Skeletal muscle tissue (tissue), 4 donors: ENCODE measurements around the gene NKX6-2. TPM values are rescaled to one million over a fixed set of nuclear protein-coding genes. Genes with fewer than 3 reads are reported as not detected.

ENCODE experiments used
- H3K27ac ChIP-seq: one replicate; pipeline ENCODE4 v1.7.0; 2013; ENCODE audit warnings: mild to moderate bottlenecking, low read depth, low read length, inconsistent platforms
- H3K27me3 ChIP-seq, 3 donors: one replicate each; pipeline ENCODE4 v1.7.0; 2013; ENCODE audit warnings: low read length in 3 of 3; ENCODE audit not compliant: control insufficient read depth in 3 of 3, insufficient read depth in 3 of 3
- H3K36me3 ChIP-seq, 3 donors: one replicate each; pipeline ENCODE4 v1.7.0; 2013; ENCODE audit warnings: low read length in 3 of 3; ENCODE audit not compliant: control insufficient read depth in 3 of 3, insufficient read depth in 3 of 3
- H3K4me1 ChIP-seq, 3 donors: one replicate each; pipeline ENCODE4 v1.7.0; 2013; ENCODE audit warnings: low read length in 3 of 3, mild to moderate bottlenecking in 3 of 3; ENCODE audit not compliant: control insufficient read depth in 3 of 3, insufficient read depth in 3 of 3
- H3K4me3 ChIP-seq, 3 donors: one replicate each; pipeline ENCODE4 v1.7.0; 2013; ENCODE audit warnings: low read length in 3 of 3
- H3K9ac ChIP-seq, 3 donors: one replicate each; pipeline ENCODE4 v1.7.0; 2013; ENCODE audit warnings: low read length in 3 of 3, mild to moderate bottlenecking in 3 of 3, moderate library complexity in 2 of 3, low read depth in 1 of 3
- H3K9me3 ChIP-seq, 3 donors: one replicate each; pipeline ENCODE4 v1.7.0; 2013; ENCODE audit warnings: low read length in 3 of 3; ENCODE audit not compliant: control insufficient read depth in 3 of 3
- total RNA-seq: library from RNA; depleted of rRNA; stranded (reverse); fragments of >200 nt; gene quantifications from one replicate; pipeline ENCODE4 v1.2.3, GENCODE V29; 2014
- donor health status: Osteomylitis.

NKX6-2 gene
- total RNA-seq, 1 donor from 2014 or later: not detected

DNA sequence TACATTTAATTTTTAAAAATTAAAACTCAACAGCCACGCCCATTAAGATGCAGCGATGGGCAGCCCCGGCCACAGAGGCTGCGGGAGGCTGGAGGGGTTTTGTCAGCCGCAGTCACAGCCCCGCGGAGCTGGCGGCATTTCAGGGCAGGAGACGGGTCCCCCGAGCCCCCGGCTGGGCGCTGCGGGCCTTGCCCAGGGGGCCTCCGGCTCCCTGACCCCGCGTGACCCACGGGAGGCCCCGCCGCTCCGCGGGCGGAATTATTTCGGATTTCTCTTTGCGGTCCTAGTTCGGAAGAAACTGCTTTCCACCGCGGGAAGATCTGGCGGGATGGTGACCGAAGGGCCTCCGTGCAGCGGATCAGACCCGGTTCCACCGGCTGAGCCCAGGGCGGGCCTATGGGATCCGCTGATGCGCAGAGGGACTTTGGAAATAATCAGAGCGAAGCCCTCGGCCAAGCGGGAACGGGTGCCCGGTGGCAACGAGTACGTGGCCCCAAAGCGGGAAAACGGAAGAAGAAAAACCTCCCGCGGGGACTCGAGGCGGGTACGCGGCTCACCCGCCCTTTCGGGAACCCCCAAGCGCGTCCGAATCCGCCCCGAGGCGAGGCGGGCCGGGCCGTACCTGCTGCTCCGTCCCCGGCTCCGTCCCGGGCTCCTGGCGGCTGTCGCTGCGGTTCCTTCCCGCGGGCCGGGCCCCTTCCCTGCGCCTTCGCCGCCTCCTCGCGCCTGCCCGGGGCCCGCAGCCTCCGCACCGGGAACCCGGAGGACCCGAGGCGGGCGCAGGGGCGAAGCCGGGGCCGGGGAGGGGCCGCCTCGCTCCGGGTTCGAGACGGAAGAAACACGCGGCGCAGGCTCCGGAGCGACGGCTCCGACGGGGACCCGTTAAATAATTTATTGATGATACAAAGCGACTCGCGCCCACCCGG lies 1.7 kb downstream of the NKX6-2 start:
- H3K9ac ChIP-seq: no peak overlapping the region
- no peak overlapping the region for H3K27ac ChIP-seq
- H3K9me3 ChIP-seq: no peaks in the 10 kb centered on the region
- H3K27me3 ChIP-seq: peaks cover 34 to 43% (median 41%) of the 10 kb centered on the region in 3 donors
- peaks cover 0 to 5% (median 4%) of the 10 kb centered on the region in 3 donors for H3K4me1 ChIP-seq
- H3K4me3 ChIP-seq: no peak overlapping the region
- peaks cover 13 to 24% (median 18%) of the 10 kb centered on the region in 3 donors for H3K36me3 ChIP-seq

DNA sequence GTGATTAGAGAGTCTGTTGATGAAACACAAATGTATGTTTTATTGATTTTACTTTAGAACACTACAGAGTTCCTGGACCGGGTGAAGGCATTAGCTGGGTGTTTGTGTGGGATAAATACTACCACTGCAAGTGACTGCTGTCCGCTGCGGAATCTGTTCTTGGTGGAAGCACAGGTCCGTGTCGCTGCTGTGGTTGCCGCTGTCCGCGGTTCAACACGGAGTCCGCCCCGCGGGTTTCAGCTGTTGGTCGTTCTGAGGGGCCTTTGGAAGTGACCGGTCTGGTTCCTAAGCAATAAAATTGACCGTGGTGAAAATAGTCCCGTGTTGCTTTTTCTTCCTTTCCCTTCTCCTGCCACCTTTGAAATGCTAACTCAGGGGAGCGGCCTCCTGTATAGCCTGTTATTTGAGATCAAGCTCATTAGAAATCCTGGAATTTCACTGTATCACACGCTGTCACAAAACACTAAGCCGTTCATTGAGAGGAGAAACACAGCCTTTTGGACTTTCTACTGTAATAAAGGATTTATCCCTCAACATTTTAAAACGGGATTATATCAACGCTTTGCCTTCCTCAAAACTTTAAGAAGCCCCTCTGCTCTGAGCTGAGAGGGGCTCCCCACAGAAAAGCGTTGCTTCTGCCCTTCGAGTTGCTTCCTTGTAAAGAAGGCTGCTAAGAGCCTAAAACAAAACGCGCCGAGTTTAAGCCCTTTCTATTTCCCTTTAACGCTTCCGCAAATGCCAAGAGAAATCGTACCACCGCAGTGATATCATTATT lies 2.6 kb downstream of the NKX6-2 start:
- peaks cover 15 to 32% (median 22%) of the 10 kb centered on the region in 3 donors for H3K36me3 ChIP-seq
- H3K27me3 ChIP-seq: peaks cover 29 to 38% (median 34%) of the 10 kb centered on the region in 3 donors
- H3K4me1 ChIP-seq: peaks cover 0 to 5% (median 4%) of the 10 kb centered on the region in 3 donors
- H3K9me3 ChIP-seq: no peaks in the 10 kb centered on the region
- H3K4me3 ChIP-seq: no peak overlapping the region
- no peak overlapping the region for H3K9ac ChIP-seq
- H3K27ac ChIP-seq: no peak overlapping the region

DNA sequence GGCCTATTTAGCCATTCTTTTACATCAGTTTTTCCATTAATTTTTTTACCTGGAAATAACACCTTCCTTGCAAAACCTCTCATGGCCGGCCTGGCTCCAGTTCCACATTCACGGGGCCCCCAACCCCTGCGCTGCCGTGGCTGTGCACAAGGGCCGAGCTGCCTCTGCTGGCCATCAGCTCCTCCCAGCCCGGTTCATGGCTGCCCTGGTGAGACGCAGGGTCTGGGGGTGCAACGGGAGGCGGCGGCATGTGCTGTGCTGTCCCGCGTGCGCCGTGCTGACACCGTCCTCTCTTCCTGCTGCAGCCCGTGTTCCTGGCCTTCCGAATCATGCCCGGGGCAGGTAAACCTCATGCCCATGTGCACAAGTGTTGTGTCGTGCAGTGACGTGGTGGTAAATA lies 4.4 kb downstream of the NKX6-2 start:
- peaks cover 23 to 39% (median 25%) of the 10 kb centered on the region in 3 donors for H3K36me3 ChIP-seq
- no peak overlapping the region for H3K4me3 ChIP-seq
- peaks cover 24 to 26% (median 26%) of the 10 kb centered on the region in 3 donors for H3K27me3 ChIP-seq
- H3K9ac ChIP-seq: no peak overlapping the region
- H3K4me1 ChIP-seq: peaks cover 0 to 4% (median 4%) of the 10 kb centered on the region in 3 donors
- no peaks in the 10 kb centered on the region for H3K9me3 ChIP-seq
- no peak overlapping the region for H3K27ac ChIP-seq

DNA sequence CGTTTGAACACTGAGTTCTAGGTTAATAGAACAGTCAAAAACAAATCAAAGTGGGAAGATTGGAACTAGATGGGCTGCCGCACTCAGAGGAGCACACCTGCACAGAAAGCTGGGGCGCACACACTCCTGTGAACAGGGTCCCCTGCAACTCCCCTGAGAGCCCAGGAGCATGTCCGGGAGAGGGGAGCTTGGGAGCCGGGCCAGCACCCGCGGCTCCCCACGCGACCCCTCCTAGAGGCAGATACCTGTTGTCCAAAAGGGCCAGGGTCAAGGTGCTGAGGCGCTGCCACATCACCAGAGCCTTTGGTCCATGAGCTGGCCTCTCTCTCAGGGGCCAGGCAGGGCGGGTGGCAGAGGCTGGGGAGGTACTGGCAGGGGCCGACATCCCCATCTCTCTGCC lies 5.6 kb downstream of the NKX6-2 start:
- Histone ChIP-seq H3K4me3 (no peak overlapping the region), H3K4me1 (no peaks in the 10 kb centered on the region), H3K9me3 (no peaks in the 10 kb centered on the region), H3K27ac (no peak overlapping the region), H3K9ac (no peak overlapping the region), H3K36me3 (peaks cover 23 to 39% (median 25%) of the 10 kb centered on the region in 3 donors), H3K27me3 (peaks cover 19 to 22% (median 20%) of the 10 kb centered on the region in 3 donors)

DNA sequence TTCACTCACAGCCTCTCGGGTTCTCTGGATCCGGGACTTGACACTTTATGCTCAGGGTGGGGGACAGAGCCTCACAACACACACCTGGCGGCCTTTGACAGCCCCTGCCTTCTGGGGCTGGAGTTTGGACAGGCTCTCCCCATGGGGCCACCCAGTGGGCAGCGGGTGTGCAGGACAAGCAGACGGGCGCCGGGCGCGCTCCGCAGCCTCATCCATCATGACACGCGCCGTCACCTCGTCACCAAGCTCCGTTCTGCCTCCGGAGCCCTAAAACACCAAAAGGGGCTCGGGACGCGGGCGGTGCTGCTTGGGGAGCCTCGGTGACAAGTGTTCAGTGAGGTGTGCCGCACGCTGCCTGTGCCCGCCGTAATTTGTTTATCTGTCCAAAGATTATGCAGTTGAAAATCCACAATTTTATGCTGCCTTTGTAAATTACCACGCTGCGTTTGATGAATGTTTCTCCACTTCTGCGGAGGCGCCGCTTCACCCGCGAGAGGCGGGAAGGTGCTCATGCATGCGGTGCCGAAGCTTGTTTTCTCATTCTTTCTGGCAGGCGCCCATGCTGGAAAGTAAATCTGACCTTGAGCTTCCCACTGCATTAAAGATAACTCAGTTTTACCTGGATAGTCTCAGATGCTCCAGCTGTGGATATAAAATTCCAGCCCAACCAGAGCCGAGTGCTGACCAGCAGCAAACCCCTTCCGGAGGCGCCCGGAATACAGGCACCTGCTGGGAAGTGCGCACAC lies 6.2 kb downstream of the NKX6-2 start:
- peaks cover 15 to 20% (median 15%) of the 10 kb centered on the region in 3 donors for H3K27me3 ChIP-seq
- no peak overlapping the region for H3K27ac ChIP-seq
- no peak overlapping the region for H3K9ac ChIP-seq
- H3K9me3 ChIP-seq: no peaks in the 10 kb centered on the region
- no peaks in the 10 kb centered on the region for H3K4me1 ChIP-seq
- peaks cover 23 to 39% (median 25%) of the 10 kb centered on the region in 3 donors for H3K36me3 ChIP-seq
- H3K4me3 ChIP-seq: no peak overlapping the region

DNA sequence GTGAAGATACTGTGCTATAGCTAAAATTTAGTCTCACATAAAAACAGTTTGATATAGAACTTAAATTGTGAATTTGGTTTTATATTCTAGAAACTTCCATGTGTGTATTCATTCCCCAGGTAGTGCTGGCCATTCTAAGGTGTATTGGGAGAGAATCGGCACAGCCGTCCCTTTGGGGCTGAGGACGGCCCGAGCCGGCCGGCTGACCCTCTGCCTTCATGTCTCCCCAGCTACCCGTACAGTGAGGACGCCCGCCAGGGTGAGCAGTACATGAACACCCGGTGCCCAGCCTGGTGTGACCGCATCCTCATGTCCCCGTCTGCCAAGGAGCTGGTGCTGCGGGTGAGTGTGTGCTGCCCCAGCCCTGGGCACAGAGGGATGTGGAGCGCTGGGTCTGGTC lies 8.5 kb downstream of the NKX6-2 start:
- no peaks in the 10 kb centered on the region for H3K9me3 ChIP-seq
- H3K4me3 ChIP-seq: no peak overlapping the region
- H3K27me3 ChIP-seq: peaks cover 0 to 8% (median 3%) of the 10 kb centered on the region in 3 donors
- H3K36me3 ChIP-seq: peaks cover 18 to 32% (median 21%) of the 10 kb centered on the region in 3 donors
- no peak overlapping the region for H3K9ac ChIP-seq
- H3K27ac ChIP-seq: no peak overlapping the region
- no peaks in the 10 kb centered on the region for H3K4me1 ChIP-seq

DNA sequence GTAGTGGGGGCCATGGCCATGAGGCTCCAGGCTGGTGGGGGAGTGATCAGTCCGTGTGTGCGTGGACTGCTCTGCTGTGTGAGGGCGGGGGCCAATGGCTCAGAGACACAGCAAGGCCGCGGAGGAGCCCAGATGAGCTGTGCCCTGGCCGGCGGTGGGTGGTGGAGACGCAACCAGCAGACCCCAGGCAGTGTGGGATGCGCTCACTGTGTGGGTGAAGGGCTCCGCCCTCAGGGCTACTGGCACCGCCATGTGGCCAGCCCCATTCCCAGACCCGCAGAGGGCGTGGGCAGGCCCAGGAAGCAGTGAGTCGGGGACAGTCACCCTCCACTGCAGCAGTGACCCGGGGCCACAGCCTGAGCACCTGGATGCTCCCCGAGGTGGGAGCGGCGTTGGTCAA lies 9.1 kb downstream of the NKX6-2 start:
- peaks cover 15 to 26% (median 20%) of the 10 kb centered on the region in 3 donors for H3K36me3 ChIP-seq
- no peak overlapping the region for H3K9ac ChIP-seq
- no peak overlapping the region for H3K27ac ChIP-seq
- peaks cover 0 to 3% (median 1%) of the 10 kb centered on the region in 3 donors for H3K27me3 ChIP-seq
- no peaks in the 10 kb centered on the region for H3K9me3 ChIP-seq
- no peak overlapping the region for H3K4me3 ChIP-seq
- no peaks in the 10 kb centered on the region for H3K4me1 ChIP-seq

DNA sequence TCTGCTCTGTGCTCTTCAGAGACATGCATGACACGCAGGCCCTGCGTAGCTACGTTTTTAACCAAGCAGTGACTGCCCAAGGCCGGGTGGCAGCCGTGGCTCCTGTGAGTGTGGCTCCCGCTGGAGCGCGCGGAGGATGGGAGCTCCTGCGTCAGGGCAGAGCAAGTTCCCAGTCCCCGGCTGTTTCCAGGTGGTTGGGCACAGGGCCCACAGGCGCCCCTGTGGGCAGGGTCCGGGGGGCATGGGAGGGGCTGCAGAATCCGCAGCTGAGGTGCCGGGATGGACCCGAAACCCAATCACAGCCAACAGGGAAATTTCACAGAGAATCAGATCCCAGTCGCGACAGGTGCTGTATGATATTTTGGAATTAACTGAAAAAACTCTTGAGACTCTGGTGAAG lies 9.8 kb downstream of the NKX6-2 start:
- Histone ChIP-seq H3K9me3 (no peaks in the 10 kb centered on the region), H3K36me3 (peaks cover 12 to 22% (median 13%) of the 10 kb centered on the region in 3 donors), H3K27me3 (no peaks in the 10 kb centered on the region), H3K27ac (no peak overlapping the region), H3K9ac (no peak overlapping the region), H3K4me1 (no peaks in the 10 kb centered on the region), H3K4me3 (no peak overlapping the region)

DNA sequence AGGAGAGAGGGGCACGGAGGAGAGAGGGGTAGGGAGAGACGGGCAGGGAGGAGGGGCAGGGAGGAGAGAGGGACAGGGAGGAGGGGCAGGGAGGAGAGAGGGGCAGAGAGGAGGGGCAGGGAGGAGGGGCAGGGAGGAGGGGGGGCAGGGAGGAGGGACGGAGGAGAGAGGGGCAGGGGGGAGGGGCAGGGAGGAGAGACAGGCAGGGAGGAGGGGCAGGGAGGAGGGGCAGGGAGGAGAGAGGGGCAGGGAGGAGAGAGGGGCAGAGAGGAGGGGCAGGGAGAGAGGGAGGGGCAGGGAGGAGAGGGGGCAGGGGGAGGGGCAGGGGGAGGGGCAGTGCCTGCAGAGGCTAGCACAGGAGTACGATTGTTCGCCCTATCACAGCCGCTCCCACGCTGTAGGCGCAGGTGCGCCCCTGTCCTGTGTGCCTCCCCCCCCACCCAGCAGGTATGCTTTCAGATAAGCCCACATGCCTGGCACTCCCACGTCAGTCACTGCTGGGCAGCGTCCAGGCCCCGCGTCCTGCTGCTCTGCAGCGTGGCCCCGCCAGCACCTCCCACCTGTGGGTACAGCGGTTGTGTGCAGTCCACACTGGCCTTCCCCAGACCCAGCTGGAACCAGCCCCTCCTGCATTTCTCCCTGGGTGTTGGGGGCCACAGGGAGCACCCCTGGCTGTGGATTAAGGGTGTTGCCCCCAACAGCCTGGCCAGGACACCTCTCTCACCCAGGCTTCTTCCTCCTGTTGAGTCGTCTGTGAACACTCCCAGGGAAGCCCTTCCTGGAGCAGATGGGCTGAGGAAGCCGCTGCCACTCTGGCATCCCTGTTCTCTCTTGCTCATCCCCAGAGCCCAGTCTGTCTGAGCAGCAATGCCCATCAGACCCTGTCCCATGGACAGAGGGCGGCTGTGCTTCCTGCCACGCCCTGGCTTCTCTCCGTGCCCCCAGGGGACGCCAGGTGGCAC lies 10.8 kb downstream of the NKX6-2 start:
- no peak overlapping the region for H3K9ac ChIP-seq
- H3K27me3 ChIP-seq: no peaks in the 10 kb centered on the region
- peaks cover 13 to 24% (median 13%) of the 10 kb centered on the region in 3 donors for H3K36me3 ChIP-seq
- H3K9me3 ChIP-seq: no peaks in the 10 kb centered on the region
- H3K27ac ChIP-seq: no peak overlapping the region
- H3K4me1 ChIP-seq: no peaks in the 10 kb centered on the region
- no peak overlapping the region for H3K4me3 ChIP-seq
